ENCODE measurements around the gene CYSLTR2. TPM values are rescaled to one million over a fixed set of nuclear protein-coding genes. Genes with fewer than 3 reads are reported as not detected.

Gene CYSLTR2
- total and polyA plus RNA-seq, 2 donors (not counting 1 experiment from before 2014, with no cell fraction given), result 0.09 TPM; not detected in 1

- Histone ChIP-seq H3K4me2 (replicated peaks; ENCODE audit: low read depth, low read length, poor library complexity, severe bottlenecking) (no peak overlapping the region), H3K27me3 (replicated peaks in 1 of 4; ENCODE audit: control extremely low read depth in 1 of 4, control insufficient read depth in 3 of 4, insufficient read depth in 4 of 4, low read length in 3 of 4) (peaks cover 0 to 8% (median 1%) of the 10 kb centered on the region in 4 experiments), H3K36me3 (replicated peaks in 1 of 2; ENCODE audit: control extremely low read depth in 1 of 2, control insufficient read depth in 1 of 2, extremely low read depth in 1 of 2, insufficient read depth in 2 of 2, low read length in 1 of 2) (no peaks in the 10 kb centered on the region), H2AFZ (ENCODE audit: insufficient read depth, low read depth, low read length, poor library complexity, severe bottlenecking) (no peak overlapping the region), H3K79me2 (ENCODE audit: control insufficient read depth, insufficient read depth, low read length) (no peaks in the 10 kb centered on the region), H3K4me3 (ENCODE audit: control extremely low read depth in 1 of 5, extremely low read depth in 1 of 5, insufficient read depth in 1 of 5, low read depth in 2 of 5, low read length in 4 of 5) (no peak overlapping the region), H4K20me1 (ENCODE audit: control insufficient read depth, insufficient read depth, low read length, poor library complexity, severe bottlenecking) (no peaks in the 10 kb centered on the region), H3K27ac (ENCODE audit: low read length in 2 of 2) (no peak overlapping the region), H3K9ac (ENCODE audit: low read length) (no peak overlapping the region), H3K4me1 (ENCODE audit: control insufficient read depth in 2 of 2, insufficient read depth in 2 of 2, low read length in 2 of 2) (no peaks in the 10 kb centered on the region), H3K9me3 (ENCODE audit: control extremely low read depth in 1 of 3, control insufficient read depth in 2 of 3, insufficient read depth in 1 of 3, low read length in 2 of 3) (peaks cover 3 to 9% (median 9%) of the 10 kb centered on the region in 3 donors)
- Mint-ChIP-seq H3K27ac (no peak overlapping the region), H3K27me3 (peaks cover 16% of the 10 kb centered on the region), H3K4me3 (no peak overlapping the region), H3K9me3 (ENCODE audit: insufficient read depth) (peaks cover 10% of the 10 kb centered on the region), H3K4me1 (no peaks in the 10 kb centered on the region)
- intact Hi-C loops (cut with micrococcal nuclease), result no loop called here
- DNase-seq, result no peak
- WGBS (ENCODE audit: insufficient coverage), result 100% methylated on average over 1 of the region's 1 CpG
- ChIA-PET CTCF (no interaction called here), POLR2A (no interaction called here)
- TF ChIP-seq EZH2 (IDR thresholded peaks at IDR 0.05; ENCODE audit: borderline replicate concordance, insufficient read depth, low read depth, low read length, poor library complexity, severe bottlenecking), result no peak
- no peak for TF ChIP-seq CTCF (IDR thresholded peaks at IDR 0.05)
- no peak for ATAC-seq (ENCODE audit: low read depth)
Measured at GRCh38 chr13:48630291-48630690, 23.4 kb upstream of the CYSLTR2 start.

- ChIA-PET POLR2A (no interaction called here), CTCF (no interaction called here)
- TF ChIP-seq EZH2 (IDR thresholded peaks at IDR 0.05; ENCODE audit: borderline replicate concordance, insufficient read depth, low read depth, low read length, poor library complexity, severe bottlenecking) (no peak), CTCF (IDR thresholded peaks at IDR 0.05) (no peak)
- no peak overlapping the region for H3K4me3 ChIP-seq (ENCODE audit: control extremely low read depth in 1 of 5, extremely low read depth in 1 of 5, insufficient read depth in 1 of 5, low read depth in 2 of 5, low read length in 4 of 5)
- no peak overlapping the region for H3K4me3 Mint-ChIP-seq
- H3K27me3 Mint-ChIP-seq, result peaks cover 16% of the 10 kb centered on the region
- 93% methylated on average over 4 of the region's 4 CpGs for WGBS (ENCODE audit: insufficient coverage)
- H3K4me2 ChIP-seq (replicated peaks; ENCODE audit: low read depth, low read length, poor library complexity, severe bottlenecking), result no peak overlapping the region
- H3K4me1 ChIP-seq (ENCODE audit: control insufficient read depth in 2 of 2, insufficient read depth in 2 of 2, low read length in 2 of 2), result no peaks in the 10 kb centered on the region
- no peaks in the 10 kb centered on the region for H3K4me1 Mint-ChIP-seq
- peaks cover 0 to 6% (median 1%) of the 10 kb centered on the region in 4 experiments for H3K27me3 ChIP-seq (replicated peaks in 1 of 4; ENCODE audit: control extremely low read depth in 1 of 4, control insufficient read depth in 3 of 4, insufficient read depth in 4 of 4, low read length in 3 of 4)
- intact Hi-C loops (cut with micrococcal nuclease), result no loop called here
- no peaks in the 10 kb centered on the region for H3K79me2 ChIP-seq (ENCODE audit: control insufficient read depth, insufficient read depth, low read length)
- DNase-seq (no peak), ATAC-seq (ENCODE audit: low read depth) (no peak)
- H3K36me3 ChIP-seq (replicated peaks in 1 of 2; ENCODE audit: control extremely low read depth in 1 of 2, control insufficient read depth in 1 of 2, extremely low read depth in 1 of 2, insufficient read depth in 2 of 2, low read length in 1 of 2), result no peaks in the 10 kb centered on the region
- H3K27ac Mint-ChIP-seq, result no peak overlapping the region
- H4K20me1 ChIP-seq (ENCODE audit: control insufficient read depth, insufficient read depth, low read length, poor library complexity, severe bottlenecking), result no peaks in the 10 kb centered on the region
- H3K27ac ChIP-seq (ENCODE audit: low read length in 2 of 2), result no peak overlapping the region
- no peak overlapping the region for H3K9ac ChIP-seq (ENCODE audit: low read length)
- H3K9me3 ChIP-seq (ENCODE audit: control extremely low read depth in 1 of 3, control insufficient read depth in 2 of 3, insufficient read depth in 1 of 3, low read length in 2 of 3), result peaks cover 5 to 10% (median 9%) of the 10 kb centered on the region in 3 donors
- H2AFZ ChIP-seq (ENCODE audit: insufficient read depth, low read depth, low read length, poor library complexity, severe bottlenecking), result no peak overlapping the region
- peaks cover 10% of the 10 kb centered on the region for H3K9me3 Mint-ChIP-seq (ENCODE audit: insufficient read depth)
Measured at GRCh38 chr13:48630773-48631172, 23.0 kb upstream of the CYSLTR2 start.

All from B cell (primary cell).